ENCODE measurements around the gene THADA. TPM values are rescaled to one million over a fixed set of nuclear protein-coding genes. Genes with fewer than 3 reads are reported as not detected.

THADA gene
- total RNA-seq, 1 experiment from 2014 or later = 20.1 TPM

DNA sequence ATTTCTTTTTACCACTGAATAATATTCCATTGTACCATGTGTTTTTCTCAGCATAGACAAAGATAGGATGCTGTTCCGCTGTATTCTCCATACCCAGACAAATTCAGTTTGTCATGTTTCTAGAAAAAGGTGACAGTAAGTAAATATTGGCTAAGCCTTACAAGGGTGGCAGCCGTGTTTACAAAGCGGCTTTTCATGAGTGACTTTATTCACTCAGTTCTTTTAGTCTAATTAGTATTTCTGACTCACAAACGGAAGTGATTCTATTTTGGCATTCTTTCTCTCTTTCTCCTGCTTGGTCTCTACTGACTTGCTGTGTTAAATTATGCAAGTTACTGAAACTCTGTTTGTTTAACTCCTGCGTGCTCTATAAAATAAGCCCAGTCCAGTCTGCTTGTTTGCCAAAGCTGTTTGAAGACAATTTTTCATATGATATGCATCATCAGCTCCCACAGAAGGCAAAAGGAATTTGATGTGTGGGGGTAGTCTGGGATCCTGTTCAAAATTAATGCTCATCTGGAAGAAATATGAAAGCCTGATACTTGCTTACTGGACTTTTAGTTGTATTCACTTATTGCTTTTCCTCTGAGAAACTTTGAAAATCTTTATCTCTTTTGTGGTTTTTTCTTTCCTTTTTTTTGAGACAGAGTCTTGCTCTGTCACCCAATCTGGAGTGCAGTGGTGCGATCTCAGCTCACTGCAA is 38.9 kb upstream of the THADA start:
- Histone ChIP-seq H4K20me1 (ENCODE audit: control insufficient read depth, insufficient read depth, insufficient read length) (no peaks in the 10 kb centered on the region), H3K79me2 (ENCODE audit: insufficient read depth, low read length) (no peaks in the 10 kb centered on the region), H2BK120ac (ENCODE audit: low read depth, low read length, poor library complexity, severe bottlenecking) (no peak overlapping the region), H3K27ac (ENCODE audit: insufficient read length, low read depth, low read length) (no peak overlapping the region), H2BK15ac (ENCODE audit: low read depth, low read length) (no peak overlapping the region), H2AFZ (ENCODE audit: low read length) (no peak overlapping the region), H2BK12ac (ENCODE audit: insufficient read length, low read depth, low read length) (no peak overlapping the region), H3K23ac (ENCODE audit: insufficient read length, low read depth, low read length) (no peak overlapping the region), H3K23me2 (ENCODE audit: insufficient read length, low read depth, low read length, poor library complexity, severe bottlenecking) (peaks cover 10% of the 10 kb centered on the region), H3K27me3 (ENCODE audit: insufficient read depth, low read length) (no peaks in the 10 kb centered on the region; the same call in 1 of the 2 replicates), H3K56ac (ENCODE audit: insufficient read length, low read depth, low read length) (no peak overlapping the region), H3K9me3 (ENCODE audit: control insufficient read depth, low read depth, low read length) (no peaks in the 10 kb centered on the region), H3K18ac (ENCODE audit: insufficient read length, low read depth, low read length) (no peak overlapping the region), H3K4ac (ENCODE audit: low read depth, low read length) (no peak overlapping the region), H3K14ac (ENCODE audit: insufficient read depth, low read length) (no peak overlapping the region), H2AK5ac (ENCODE audit: insufficient read length, low read length) (no peak overlapping the region), H2BK20ac (ENCODE audit: low read depth, low read length, poor library complexity, severe bottlenecking) (no peak overlapping the region), H3K4me2 (ENCODE audit: insufficient read depth, insufficient read length, low read length) (no peak overlapping the region), H3T11ph (ENCODE audit: low read length) (no peak overlapping the region), H4K5ac (ENCODE audit: insufficient read length, low read depth, low read length) (no peak overlapping the region), H3K9ac (ENCODE audit: extremely low read depth, insufficient read length, low read length) (no peak overlapping the region), H4K8ac (replicated peaks; ENCODE audit: insufficient read length, low read depth, low read length) (no peak overlapping the region), H3K4me1 (ENCODE audit: insufficient read depth, low read length) (no peaks in the 10 kb centered on the region), H2BK5ac (ENCODE audit: insufficient read length, low read length) (no peak overlapping the region), H4K91ac (ENCODE audit: insufficient read length, low read depth, low read length) (no peak overlapping the region), H3K79me1 (ENCODE audit: insufficient read depth, low read depth, low read length, poor library complexity, severe bottlenecking) (no peaks in the 10 kb centered on the region)
- Mint-ChIP-seq H3K4me1 (peaks cover 16 to 19% of the 10 kb centered on the region in 2 experiments), H3K27me3 (ENCODE audit: low read depth) (peaks cover 28% of the 10 kb centered on the region), H3K9me3 (peaks cover 4 to 6% of the 10 kb centered on the region in 2 experiments; a peak in 4 of 5 replicates), H3K4me3 (no peak overlapping the region), H3K36me3 (ENCODE audit: insufficient read depth in 1 of 3, low read depth in 3 of 3) (peaks cover 0 to 5% (median 0%) of the 10 kb centered on the region in 3 experiments; a peak in 3 of 7 replicates), H3K27ac (no peak overlapping the region)
- no peak for TF ChIP-seq CTCF (conservative IDR thresholded peaks at IDR 0.05)
- DNase-seq = no peak
- WGBS (ENCODE audit: extremely low coverage, insufficient read length, low lambda C conversion rate) = no CpG with 5 or more reads among the region's 6 CpGs

All from H9 (cell line).